GM23338 (cell line): Measurements from ENCODE around the gene MYL4. TPM values are rescaled to one million over a fixed set of nuclear protein-coding genes. Genes with fewer than 3 reads are reported as not detected.

Source experiments
- ATAC-seq: fragments of 200-7000 bp; cut with Tn5 transposase; 3 replicates; pipeline ENCODE4 v1.9.1; 2020
- DNase-seq: peaks from one replicate; pipeline ENCODE4 v3.0.0-alpha.2; 2015; ENCODE audit warnings: low spot score
- H2AFZ ChIP-seq: fragments of 200-600 bp; sonication (generic); 2 replicates; pipeline ENCODE4 v1.8.0; 2016; ENCODE audit warnings: antibody characterized with exemption, mild to moderate bottlenecking, moderate library complexity
- H3F3A ChIP-seq: fragments of 200-600 bp; sonication (generic); replicated peaks from 2 replicates; pipeline ENCODE4 v1.8.0; 2017; ENCODE audit warnings: antibody characterized with exemption, mixed run types, low read depth
- H3K27ac ChIP-seq: fragments of 200-600 bp; sonication (generic); 2 replicates; pipeline ENCODE4 v1.6.1; 2016; ENCODE audit warnings: low read depth
- H3K27me3 ChIP-seq: fragments of 200-600 bp; sonication (generic); 2 replicates; pipeline ENCODE4 v1.8.0; 2016; ENCODE audit warnings: mild to moderate bottlenecking, mixed run types, moderate library complexity; ENCODE audit not compliant: insufficient read depth
- H3K36me3 ChIP-seq: fragments of 200-600 bp; sonication (generic); 2 replicates; pipeline ENCODE4 v1.8.0; 2016; ENCODE audit warnings: mild to moderate bottlenecking; ENCODE audit not compliant: insufficient read depth
- H3K4me1 ChIP-seq: fragments of 200-600 bp; sonication (generic); 2 replicates; pipeline ENCODE4 v1.8.0; 2016; ENCODE audit warnings: mild to moderate bottlenecking, moderate library complexity; ENCODE audit not compliant: insufficient read depth
- H3K4me2 ChIP-seq: fragments of 200-600 bp; sonication (generic); 2 replicates; pipeline ENCODE4 v1.7.1; 2017; ENCODE audit warnings: mixed run types
- H3K4me3 ChIP-seq: fragments of 200-600 bp; sonication (generic); 2 replicates; pipeline ENCODE4 v1.6.1; 2016; ENCODE audit warnings: mixed run types
- H3K79me2 ChIP-seq: fragments of 200-600 bp; sonication (generic); replicated peaks from 2 replicates; pipeline ENCODE4 v1.8.0; 2017; ENCODE audit warnings: mild to moderate bottlenecking; ENCODE audit not compliant: insufficient read depth
- H3K9me2 ChIP-seq: fragments of 200-600 bp; sonication (generic); 2 replicates; pipeline ENCODE4 v1.8.0; 2017; ENCODE audit not compliant: insufficient read depth
- H4K20me1 ChIP-seq: fragments of 200-600 bp; sonication (generic); replicated peaks from 2 replicates; pipeline ENCODE4 v1.8.0; 2017; ENCODE audit warnings: mild to moderate bottlenecking; ENCODE audit not compliant: insufficient read depth
- H3K27ac Mint-ChIP-seq: 2 replicates; pipeline ENCODE4 v1.8.0; 2020; ENCODE audit warnings: inconsistent platforms, mild to moderate bottlenecking, moderate library complexity, mixed read lengths
- H3K27me3 Mint-ChIP-seq: 3 replicates; pipeline ENCODE4 v1.8.0; 2022; ENCODE audit warnings: low read depth, mild to moderate bottlenecking, moderate library complexity, mixed read lengths, inconsistent platforms; ENCODE audit not compliant: insufficient read depth, poor library complexity
- H3K36me3 Mint-ChIP-seq: 3 replicates; pipeline ENCODE4 v1.8.0; 2021; ENCODE audit warnings: low read depth, mild to moderate bottlenecking, inconsistent platforms, moderate library complexity, mixed read lengths
- H3K4me1 Mint-ChIP-seq: 3 replicates; pipeline ENCODE4 v1.8.0; 2020; ENCODE audit warnings: mild to moderate bottlenecking, inconsistent platforms, mixed read lengths
- H3K4me3 Mint-ChIP-seq: 3 replicates; pipeline ENCODE4 v1.8.0; 2021; ENCODE audit warnings: moderate library complexity, mild to moderate bottlenecking, inconsistent platforms, mixed read lengths
- H3K9me3 Mint-ChIP-seq: 3 replicates; pipeline ENCODE4 v1.8.0; 2020; ENCODE audit warnings: moderate library complexity, mild to moderate bottlenecking, inconsistent platforms, mixed read lengths
- CREB1 ChIP-seq: fragments of 250-450 bp; sonication (Bioruptor Pico); IDR thresholded peaks from 2 replicates; pipeline ENCODE4 v1.5.0; 2020; ENCODE audit warnings: low read depth, mild to moderate bottlenecking, moderate library complexity
- EZH2 ChIP-seq: fragments of 200-600 bp; sonication (generic); IDR thresholded peaks from one replicate; pipeline ENCODE4 v1.8.0; 2017; ENCODE audit warnings: antibody characterized with exemption, mild to moderate bottlenecking, low read depth; ENCODE audit not compliant: unreplicated experiment
- EZH2phosphoT487 ChIP-seq: fragments of 200-600 bp; sonication (generic); IDR thresholded peaks from one replicate; pipeline ENCODE4 v1.8.1; 2018; ENCODE audit warnings: antibody characterized with exemption; ENCODE audit not compliant: unreplicated experiment
- JUNB ChIP-seq: IDR thresholded peaks from one replicate; pipeline ENCODE4 v1.6.1; 2016; ENCODE audit warnings: antibody characterized with exemption; ENCODE audit not compliant: unreplicated experiment
- NANOG ChIP-seq: IDR thresholded peaks from 2 replicates; pipeline ENCODE4 v1.6.1; 2016; ENCODE audit warnings: antibody characterized with exemption, borderline replicate concordance
- POLR2AphosphoS5 ChIP-seq: IDR thresholded peaks from 2 replicates; pipeline ENCODE4 v1.6.1; 2016; ENCODE audit warnings: antibody characterized with exemption, low read depth
- STAT1 ChIP-seq: IDR thresholded peaks from one replicate; pipeline ENCODE4 v1.6.1; 2016; ENCODE audit warnings: antibody characterized with exemption; ENCODE audit not compliant: unreplicated experiment
- ZNF114 ChIP-seq: fragments of 250-450 bp; sonication (Bioruptor Pico); IDR thresholded peaks from 2 replicates; pipeline ENCODE4 v1.5.0; 2020; ENCODE audit warnings: mild to moderate bottlenecking, moderate library complexity
- ZNF331 ChIP-seq: fragments of 250-450 bp; sonication (Bioruptor Pico); IDR thresholded peaks from 2 replicates; pipeline ENCODE4 v1.5.0; 2020; ENCODE audit warnings: low read depth, mild to moderate bottlenecking, moderate library complexity
- polyA plus RNA-seq: library from polyadenylated mRNA; unstranded; fragments of >200 nt; fragmentation: Nextera tagmentation; extraction: Ambion mirVana; gene quantifications from 2 replicates; pipeline ENCODE4 v1.2.1, GENCODE V29; 2016
- total RNA-seq: library from RNA; depleted of rRNA; stranded (reverse); fragments of >200 nt; shearing (Covaris generic); gene quantifications from 2 replicates; pipeline ENCODE4 v1.2.3, GENCODE V29; 2014
- TF ChIP-seq, protein P1 (sequence below): IDR thresholded peaks from 2 replicates; pipeline ENCODE4 v1.6.1; 2016; ENCODE audit warnings: antibody characterized with exemption
- TF ChIP-seq, protein P2 (sequence below): fragments of 250-450 bp; sonication (Bioruptor Pico); IDR thresholded peaks from 2 replicates; pipeline ENCODE4 v1.5.0; 2020; ENCODE audit warnings: mild to moderate bottlenecking, moderate library complexity
- TF ChIP-seq, protein P3 (sequence below): IDR thresholded peaks from one replicate; pipeline ENCODE4 v1.6.1; 2018; ENCODE audit warnings: antibody characterized with exemption; ENCODE audit not compliant: unreplicated experiment
- TF ChIP-seq, protein P4 (sequence below), 2 experiments: fragments of 200-600 bp in 1 of 2; sonication (generic) in 1 of 2; conservative IDR thresholded peaks; 2 replicates each; pipeline versions ENCODE4 v1.5.1 to v1.6.1; 2016 to 2017; ENCODE audit warnings: antibody characterized with exemption in 2 of 2, low read depth in 2 of 2, mild to moderate bottlenecking in 2 of 2, moderate library complexity in 1 of 2

The MYL4 gene
- total and polyA plus RNA-seq, 2 experiments from 2014 or later = 0.44 TPM; not detected in 1

DNA sequence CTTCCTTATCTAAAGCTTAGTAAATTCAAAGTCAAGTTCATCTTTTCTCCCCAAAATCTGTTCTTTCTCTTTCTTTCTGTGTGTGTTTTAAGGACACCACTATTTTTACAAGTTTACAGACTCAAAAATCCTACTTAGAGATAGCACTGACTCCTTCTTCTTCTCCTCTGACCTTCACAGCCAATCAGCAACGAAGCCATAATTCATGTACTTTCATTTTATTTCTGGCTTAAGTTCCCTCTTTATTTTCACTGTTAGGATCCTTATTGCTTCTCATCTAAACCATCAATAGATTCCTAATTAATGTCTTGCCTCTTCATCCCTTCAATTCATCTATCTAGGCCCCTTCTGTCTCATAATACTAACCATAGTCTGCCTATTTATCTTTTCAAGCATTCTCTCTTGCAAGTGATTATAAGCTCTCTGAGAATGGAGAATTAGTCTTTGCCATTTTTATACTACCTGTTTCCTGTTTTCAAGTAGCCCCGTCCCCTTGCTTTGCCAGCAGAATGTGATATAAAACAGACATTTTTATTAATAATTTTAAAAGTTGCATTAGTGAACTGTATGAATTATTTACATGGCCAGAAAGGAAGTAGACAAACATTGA lies 47.0 kb upstream of the MYL4 start:
- Mint-ChIP-seq H3K27ac (no peak overlapping the region), H3K4me3 (no peak overlapping the region), H3K9me3 (no peaks in the 10 kb centered on the region), H3K36me3 (peaks cover 34% of the 10 kb centered on the region; the same call in 2 of the 3 replicates), H3K27me3 (no peaks in the 10 kb centered on the region), H3K4me1 (no peaks in the 10 kb centered on the region)
- peaks cover 3% of the 10 kb centered on the region for H4K20me1 ChIP-seq
- no peak overlapping the region for H3K4me3 ChIP-seq
- no peaks in the 10 kb centered on the region for H3K9me2 ChIP-seq
- no peak for DNase-seq
- no peak overlapping the region for H2AFZ ChIP-seq
- H3K4me1 ChIP-seq = no peaks in the 10 kb centered on the region
- no peak overlapping the region for H3K27ac ChIP-seq
- peaks cover 4% of the 10 kb centered on the region; the same call in 1 of the 2 replicates for H3K36me3 ChIP-seq
- TF ChIP-seq ZNF114 (CRISPR knock-in tag) = no peak
- no peak for TF ChIP-seq ZNF331 (CRISPR knock-in tag)
- TF ChIP-seq, protein P1, sequence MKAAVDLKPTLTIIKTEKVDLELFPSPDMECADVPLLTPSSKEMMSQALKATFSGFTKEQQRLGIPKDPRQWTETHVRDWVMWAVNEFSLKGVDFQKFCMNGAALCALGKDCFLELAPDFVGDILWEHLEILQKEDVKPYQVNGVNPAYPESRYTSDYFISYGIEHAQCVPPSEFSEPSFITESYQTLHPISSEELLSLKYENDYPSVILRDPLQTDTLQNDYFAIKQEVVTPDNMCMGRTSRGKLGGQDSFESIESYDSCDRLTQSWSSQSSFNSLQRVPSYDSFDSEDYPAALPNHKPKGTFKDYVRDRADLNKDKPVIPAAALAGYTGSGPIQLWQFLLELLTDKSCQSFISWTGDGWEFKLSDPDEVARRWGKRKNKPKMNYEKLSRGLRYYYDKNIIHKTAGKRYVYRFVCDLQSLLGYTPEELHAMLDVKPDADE = no peak
- TF ChIP-seq, protein P2, sequence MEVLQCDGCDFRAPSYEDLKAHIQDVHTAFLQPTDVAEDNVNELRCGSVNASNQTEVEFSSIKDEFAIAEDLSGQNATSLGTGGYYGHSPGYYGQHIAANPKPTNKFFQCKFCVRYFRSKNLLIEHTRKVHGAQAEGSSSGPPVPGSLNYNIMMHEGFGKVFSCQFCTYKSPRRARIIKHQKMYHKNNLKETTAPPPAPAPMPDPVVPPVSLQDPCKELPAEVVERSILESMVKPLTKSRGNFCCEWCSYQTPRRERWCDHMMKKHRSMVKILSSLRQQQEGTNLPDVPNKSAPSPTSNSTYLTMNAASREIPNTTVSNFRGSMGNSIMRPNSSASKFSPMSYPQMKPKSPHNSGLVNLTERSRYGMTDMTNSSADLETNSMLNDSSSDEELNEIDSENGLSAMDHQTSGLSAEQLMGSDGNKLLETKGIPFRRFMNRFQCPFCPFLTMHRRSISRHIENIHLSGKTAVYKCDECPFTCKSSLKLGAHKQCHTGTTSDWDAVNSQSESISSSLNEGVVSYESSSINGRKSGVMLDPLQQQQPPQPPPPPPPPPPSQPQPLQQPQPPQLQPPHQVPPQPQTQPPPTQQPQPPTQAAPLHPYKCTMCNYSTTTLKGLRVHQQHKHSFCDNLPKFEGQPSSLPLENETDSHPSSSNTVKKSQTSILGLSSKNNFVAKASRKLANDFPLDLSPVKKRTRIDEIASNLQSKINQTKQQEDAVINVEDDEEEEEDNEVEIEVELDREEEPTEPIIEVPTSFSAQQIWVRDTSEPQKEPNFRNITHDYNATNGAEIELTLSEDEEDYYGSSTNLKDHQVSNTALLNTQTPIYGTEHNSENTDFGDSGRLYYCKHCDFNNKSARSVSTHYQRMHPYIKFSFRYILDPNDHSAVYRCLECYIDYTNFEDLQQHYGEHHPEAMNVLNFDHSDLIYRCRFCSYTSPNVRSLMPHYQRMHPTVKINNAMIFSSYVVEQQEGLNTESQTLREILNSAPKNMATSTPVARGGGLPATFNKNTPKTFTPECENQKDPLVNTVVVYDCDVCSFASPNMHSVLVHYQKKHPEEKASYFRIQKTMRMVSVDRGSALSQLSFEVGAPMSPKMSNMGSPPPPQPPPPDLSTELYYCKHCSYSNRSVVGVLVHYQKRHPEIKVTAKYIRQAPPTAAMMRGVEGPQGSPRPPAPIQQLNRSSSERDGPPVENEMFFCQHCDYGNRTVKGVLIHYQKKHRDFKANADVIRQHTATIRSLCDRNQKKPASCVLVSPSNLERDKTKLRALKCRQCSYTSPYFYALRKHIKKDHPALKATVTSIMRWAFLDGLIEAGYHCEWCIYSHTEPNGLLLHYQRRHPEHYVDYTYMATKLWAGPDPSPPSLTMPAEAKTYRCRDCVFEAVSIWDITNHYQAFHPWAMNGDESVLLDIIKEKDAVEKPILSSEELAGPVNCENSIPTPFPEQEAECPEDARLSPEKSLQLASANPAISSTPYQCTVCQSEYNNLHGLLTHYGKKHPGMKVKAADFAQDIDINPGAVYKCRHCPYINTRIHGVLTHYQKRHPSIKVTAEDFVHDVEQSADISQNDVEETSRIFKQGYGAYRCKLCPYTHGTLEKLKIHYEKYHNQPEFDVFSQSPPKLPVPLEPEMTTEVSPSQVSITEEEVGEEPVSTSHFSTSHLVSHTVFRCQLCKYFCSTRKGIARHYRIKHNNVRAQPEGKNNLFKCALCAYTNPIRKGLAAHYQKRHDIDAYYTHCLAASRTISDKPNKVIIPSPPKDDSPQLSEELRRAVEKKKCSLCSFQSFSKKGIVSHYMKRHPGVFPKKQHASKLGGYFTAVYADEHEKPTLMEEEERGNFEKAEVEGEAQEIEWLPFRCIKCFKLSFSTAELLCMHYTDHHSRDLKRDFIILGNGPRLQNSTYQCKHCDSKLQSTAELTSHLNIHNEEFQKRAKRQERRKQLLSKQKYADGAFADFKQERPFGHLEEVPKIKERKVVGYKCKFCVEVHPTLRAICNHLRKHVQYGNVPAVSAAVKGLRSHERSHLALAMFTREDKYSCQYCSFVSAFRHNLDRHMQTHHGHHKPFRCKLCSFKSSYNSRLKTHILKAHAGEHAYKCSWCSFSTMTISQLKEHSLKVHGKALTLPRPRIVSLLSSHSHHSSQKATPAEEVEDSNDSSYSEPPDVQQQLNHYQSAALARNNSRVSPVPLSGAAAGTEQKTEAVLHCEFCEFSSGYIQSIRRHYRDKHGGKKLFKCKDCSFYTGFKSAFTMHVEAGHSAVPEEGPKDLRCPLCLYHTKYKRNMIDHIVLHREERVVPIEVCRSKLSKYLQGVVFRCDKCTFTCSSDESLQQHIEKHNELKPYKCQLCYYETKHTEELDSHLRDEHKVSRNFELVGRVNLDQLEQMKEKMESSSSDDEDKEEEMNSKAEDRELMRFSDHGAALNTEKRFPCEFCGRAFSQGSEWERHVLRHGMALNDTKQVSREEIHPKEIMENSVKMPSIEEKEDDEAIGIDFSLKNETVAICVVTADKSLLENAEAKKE = no peak
- no peak for TF ChIP-seq NANOG
- TF ChIP-seq POLR2AphosphoS5 = no peak
- TF ChIP-seq, protein P3, sequence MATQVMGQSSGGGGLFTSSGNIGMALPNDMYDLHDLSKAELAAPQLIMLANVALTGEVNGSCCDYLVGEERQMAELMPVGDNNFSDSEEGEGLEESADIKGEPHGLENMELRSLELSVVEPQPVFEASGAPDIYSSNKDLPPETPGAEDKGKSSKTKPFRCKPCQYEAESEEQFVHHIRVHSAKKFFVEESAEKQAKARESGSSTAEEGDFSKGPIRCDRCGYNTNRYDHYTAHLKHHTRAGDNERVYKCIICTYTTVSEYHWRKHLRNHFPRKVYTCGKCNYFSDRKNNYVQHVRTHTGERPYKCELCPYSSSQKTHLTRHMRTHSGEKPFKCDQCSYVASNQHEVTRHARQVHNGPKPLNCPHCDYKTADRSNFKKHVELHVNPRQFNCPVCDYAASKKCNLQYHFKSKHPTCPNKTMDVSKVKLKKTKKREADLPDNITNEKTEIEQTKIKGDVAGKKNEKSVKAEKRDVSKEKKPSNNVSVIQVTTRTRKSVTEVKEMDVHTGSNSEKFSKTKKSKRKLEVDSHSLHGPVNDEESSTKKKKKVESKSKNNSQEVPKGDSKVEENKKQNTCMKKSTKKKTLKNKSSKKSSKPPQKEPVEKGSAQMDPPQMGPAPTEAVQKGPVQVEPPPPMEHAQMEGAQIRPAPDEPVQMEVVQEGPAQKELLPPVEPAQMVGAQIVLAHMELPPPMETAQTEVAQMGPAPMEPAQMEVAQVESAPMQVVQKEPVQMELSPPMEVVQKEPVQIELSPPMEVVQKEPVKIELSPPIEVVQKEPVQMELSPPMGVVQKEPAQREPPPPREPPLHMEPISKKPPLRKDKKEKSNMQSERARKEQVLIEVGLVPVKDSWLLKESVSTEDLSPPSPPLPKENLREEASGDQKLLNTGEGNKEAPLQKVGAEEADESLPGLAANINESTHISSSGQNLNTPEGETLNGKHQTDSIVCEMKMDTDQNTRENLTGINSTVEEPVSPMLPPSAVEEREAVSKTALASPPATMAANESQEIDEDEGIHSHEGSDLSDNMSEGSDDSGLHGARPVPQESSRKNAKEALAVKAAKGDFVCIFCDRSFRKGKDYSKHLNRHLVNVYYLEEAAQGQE = no peak
- no peak for TF ChIP-seq EZH2
- TF ChIP-seq CREB1 (CRISPR knock-in tag) = no peak
- TF ChIP-seq STAT1 = no peak
- TF ChIP-seq EZH2phosphoT487 = no peak
- no peak for TF ChIP-seq JUNB
- TF ChIP-seq, protein P4, sequence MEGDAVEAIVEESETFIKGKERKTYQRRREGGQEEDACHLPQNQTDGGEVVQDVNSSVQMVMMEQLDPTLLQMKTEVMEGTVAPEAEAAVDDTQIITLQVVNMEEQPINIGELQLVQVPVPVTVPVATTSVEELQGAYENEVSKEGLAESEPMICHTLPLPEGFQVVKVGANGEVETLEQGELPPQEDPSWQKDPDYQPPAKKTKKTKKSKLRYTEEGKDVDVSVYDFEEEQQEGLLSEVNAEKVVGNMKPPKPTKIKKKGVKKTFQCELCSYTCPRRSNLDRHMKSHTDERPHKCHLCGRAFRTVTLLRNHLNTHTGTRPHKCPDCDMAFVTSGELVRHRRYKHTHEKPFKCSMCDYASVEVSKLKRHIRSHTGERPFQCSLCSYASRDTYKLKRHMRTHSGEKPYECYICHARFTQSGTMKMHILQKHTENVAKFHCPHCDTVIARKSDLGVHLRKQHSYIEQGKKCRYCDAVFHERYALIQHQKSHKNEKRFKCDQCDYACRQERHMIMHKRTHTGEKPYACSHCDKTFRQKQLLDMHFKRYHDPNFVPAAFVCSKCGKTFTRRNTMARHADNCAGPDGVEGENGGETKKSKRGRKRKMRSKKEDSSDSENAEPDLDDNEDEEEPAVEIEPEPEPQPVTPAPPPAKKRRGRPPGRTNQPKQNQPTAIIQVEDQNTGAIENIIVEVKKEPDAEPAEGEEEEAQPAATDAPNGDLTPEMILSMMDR (conservative IDR thresholded peaks at IDR 0.05; ENCODE audit: low read depth in 2 of 2) = no peak
- ATAC-seq = no peak
- 0 out of 2 replicates have a peak, but pooled peaks cover 4% of the 10 kb centered on the region for H3K79me2 ChIP-seq
- H3K27me3 ChIP-seq = no peaks in the 10 kb centered on the region
- H3K4me2 ChIP-seq = no peak overlapping the region
- no peaks in the 10 kb centered on the region for H3F3A ChIP-seq
